GM12874 (cell line): ENCODE measurements around the gene CORO1C.

Experiments
- TF ChIP-seq, protein P1 (sequence below): IDR thresholded peaks from 2 replicates; pipeline ENCODE4 v1.5.1; 2011; ENCODE audit warnings: low read depth, mild to moderate bottlenecking, control low read depth, low read length, moderate library complexity; ENCODE audit not compliant: insufficient read depth

The CORO1C gene

DNA sequence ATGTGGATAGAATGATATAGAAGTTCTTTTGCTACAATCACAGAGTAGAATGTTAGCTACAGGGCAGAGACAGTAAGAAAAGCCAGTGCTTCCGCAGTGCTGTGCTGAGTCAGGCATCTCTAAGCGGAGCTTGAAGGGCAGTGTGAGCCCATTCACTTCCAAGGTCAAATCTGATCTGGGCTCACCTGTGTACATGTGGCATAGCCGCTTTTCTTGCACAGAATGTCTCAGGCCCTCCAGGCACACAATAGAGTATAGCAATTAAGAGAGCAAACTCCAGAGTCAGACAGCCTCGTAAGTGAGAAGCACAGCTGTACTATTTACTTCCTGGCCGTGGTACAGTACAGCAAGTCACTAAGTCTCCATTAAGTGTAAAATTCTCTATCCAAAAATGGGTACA is 26.8 kb downstream of the CORO1C start:
- TF ChIP-seq, protein P1, sequence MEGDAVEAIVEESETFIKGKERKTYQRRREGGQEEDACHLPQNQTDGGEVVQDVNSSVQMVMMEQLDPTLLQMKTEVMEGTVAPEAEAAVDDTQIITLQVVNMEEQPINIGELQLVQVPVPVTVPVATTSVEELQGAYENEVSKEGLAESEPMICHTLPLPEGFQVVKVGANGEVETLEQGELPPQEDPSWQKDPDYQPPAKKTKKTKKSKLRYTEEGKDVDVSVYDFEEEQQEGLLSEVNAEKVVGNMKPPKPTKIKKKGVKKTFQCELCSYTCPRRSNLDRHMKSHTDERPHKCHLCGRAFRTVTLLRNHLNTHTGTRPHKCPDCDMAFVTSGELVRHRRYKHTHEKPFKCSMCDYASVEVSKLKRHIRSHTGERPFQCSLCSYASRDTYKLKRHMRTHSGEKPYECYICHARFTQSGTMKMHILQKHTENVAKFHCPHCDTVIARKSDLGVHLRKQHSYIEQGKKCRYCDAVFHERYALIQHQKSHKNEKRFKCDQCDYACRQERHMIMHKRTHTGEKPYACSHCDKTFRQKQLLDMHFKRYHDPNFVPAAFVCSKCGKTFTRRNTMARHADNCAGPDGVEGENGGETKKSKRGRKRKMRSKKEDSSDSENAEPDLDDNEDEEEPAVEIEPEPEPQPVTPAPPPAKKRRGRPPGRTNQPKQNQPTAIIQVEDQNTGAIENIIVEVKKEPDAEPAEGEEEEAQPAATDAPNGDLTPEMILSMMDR, result no peak

DNA sequence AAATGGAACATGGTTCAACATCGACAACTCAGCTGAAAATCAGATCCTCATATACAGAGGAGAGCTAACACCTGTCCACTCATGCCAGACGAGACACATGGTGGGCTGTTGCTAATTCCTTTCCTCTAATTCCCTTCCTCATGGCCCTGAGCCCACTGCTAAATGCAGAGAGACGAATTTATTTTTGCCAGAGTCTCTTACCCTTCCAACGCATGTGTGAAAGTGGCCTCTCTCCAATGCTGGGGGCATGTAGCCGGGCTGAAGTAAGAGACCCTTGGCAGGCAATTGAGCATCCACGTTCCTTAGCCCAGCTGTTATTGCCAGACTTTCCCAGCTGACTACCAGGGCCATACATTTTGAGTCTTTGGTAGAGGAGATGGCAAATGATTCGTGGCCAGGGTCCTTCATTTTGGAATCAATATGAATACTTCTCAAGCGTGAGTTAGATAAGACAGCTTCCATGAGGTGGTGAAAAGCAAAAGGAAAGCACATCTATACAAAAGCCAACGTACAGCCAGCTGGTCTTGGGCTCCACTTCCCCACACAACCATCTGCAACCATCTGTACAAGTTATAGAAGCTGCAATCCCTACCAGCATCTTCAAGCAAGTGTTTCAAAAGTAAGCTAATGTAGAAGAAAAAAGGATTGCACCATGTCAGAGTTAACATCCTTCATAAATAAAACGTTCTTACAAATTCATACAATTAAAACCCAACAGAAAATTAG is 28.6 kb downstream of the CORO1C start:
- TF ChIP-seq, protein P1, result no peak

GRCh38 chr12:108701779-108702441 is 29.4 kb downstream of the CORO1C start:
- TF ChIP-seq, protein P1, result no peak

DNA sequence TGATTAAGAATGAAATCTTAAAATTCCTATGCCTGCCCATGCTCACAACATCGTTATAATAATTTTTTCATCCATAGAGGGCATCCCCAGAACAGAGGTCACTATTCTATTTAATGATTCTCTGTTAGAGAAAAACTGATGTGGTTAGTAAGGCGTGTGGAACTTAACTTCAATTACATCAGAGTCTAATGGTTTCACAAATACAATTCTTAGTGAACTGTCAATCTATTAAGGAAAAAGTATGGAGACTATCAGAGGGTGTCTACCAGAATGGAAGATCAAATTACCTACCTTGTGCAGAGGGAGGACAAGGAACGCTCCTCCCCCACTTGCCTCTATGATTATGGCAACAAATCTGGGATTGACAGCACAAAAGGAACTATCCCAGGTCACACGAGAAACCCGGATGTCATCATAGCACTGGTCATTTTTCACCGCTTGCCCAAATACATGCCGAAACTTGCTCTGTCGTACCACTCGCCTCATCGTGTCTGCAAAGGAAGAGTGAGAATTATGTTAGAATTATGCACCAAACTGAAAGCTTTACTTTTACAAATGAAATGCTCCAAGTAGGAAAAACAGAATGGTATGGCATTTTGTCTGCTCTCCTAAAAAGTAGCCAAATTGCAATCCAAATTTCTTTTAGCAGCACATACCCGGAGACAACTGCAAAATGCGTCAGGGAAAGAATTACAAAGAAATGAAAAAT is 30.3 kb downstream of the CORO1C start:
- TF ChIP-seq, protein P1, result no peak

GRCh38 chr12:108699955-108700563 is 31.3 kb downstream of the CORO1C start:
- TF ChIP-seq, protein P1, result no peak

- TF ChIP-seq, protein P1, result no peak
These were observed 33.4 kb downstream of the CORO1C start for GRCh38 chr12:108697905-108698304.

DNA sequence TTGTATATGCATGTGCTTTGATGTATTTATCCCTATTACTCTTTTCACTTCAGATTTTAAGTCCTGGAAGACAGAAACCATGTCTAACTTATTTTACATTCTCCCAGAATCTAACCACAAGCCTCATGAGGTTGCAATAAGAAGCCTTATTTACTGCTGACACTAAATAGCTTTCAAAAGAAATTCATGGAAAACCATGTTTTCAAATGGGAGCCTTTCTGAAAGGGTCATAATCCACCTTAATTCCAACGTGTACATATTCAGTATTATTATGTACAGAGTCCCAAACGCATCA is 34.4 kb downstream of the CORO1C start:
- TF ChIP-seq, protein P1, result no peak
